HG03039 (cell line): ENCODE data around the gene NEDD4.
"Not testable (repeated sequence)": the region's sequence is repeated elsewhere in the genome, so short reads cannot be mapped to it uniquely, and the experiment has no call there.

Source experiments
- ATAC-seq: cut with Tn5 transposase; IDR thresholded peaks from one replicate; pipeline ENCODE4 v1.9.1; 2021; ENCODE audit warnings: mild to moderate bottlenecking, moderate library complexity; ENCODE audit not compliant: unreplicated experiment

The NEDD4 gene

GRCh38 chr15:55959744-55960447 is 33.5 kb downstream of the NEDD4 start:
- no peak for ATAC-seq

GRCh38 chr15:55958349-55958748 is 35.1 kb downstream of the NEDD4 start:
- ATAC-seq, result no peak

GRCh38 chr15:55954862-55955605 is 38.4 kb downstream of the NEDD4 start:
- ATAC-seq, result no peak

DNA sequence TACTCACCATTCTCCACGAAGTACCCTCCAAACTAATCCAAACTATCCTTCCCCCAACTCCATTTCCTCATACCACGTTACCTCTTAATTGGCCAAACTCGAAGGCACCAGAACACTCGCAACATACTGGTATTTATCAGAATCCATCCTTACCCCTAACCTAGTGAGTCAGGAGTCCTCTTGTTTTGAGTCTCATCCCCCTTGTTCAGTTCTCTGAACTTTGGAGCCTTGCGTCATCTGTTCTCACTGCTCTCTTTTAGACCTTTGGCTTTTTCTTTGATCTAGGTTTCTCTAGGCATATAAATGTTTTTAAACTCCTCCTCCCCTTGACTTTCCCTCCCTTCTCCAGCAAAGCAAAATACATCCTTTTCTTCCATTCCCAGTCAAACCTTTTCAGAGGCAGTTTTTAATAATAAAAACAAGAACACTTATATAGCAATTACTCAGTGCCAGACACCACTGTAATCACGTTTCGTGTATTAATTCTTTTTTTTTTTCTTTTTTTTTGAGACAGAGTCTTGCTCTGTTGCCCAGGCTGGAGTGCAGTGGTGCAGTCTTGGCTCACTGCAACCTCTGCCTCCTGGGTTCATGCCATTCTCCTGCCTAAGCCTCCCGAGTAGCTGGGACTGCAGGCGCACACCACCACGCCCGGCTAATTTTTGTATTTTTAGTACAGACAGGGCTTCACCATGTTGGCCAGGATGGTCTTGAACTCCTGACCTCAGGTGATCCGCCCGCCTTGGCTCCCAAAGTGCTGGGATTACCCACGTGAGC is 40.7 kb downstream of the NEDD4 start:
- ATAC-seq, result not testable (repeated sequence)

DNA sequence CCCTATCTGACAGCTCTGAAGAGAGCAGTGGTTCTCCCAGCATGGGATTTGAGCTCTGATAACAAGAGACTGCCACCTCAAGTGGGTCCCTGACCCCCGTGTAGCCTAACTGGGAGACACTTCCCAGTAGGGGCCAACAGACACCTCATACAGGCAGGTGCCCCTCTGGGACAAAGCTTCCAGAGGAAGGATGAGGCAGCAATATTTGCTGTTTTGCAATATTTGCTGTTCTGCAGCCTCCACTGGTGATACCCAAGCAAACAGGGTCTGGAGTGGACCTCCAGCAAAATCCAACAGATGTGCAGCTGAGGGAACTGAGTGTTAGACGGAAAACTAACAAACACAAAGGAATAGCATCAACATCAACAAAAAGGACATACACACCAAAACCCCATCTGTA is 48.8 kb downstream of the NEDD4 start:
- not testable (repeated sequence) for ATAC-seq

DNA sequence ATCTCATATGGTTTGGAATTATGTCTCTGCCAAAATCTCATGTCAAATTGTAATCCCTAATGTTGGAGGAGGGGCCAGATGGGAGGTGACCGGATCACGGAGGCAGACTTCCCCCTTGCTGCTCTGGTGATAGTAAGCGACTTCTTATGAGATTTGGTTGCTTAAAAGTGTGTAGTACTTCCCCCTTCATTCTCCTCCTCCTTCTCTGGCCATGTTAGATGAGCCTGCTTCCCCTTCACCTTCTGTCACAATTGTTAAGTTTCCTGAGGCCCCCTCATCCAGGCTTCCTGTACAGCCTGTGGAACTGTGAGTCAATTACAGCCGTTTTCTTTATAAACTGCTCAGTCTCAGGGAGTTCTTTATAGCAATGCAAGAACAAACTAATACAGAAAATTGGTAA is 51.1 kb downstream of the NEDD4 start:
- ATAC-seq, result no peak

GRCh38 chr15:55937040-55937439 is 56.4 kb downstream of the NEDD4 start:
- no peak for ATAC-seq

DNA sequence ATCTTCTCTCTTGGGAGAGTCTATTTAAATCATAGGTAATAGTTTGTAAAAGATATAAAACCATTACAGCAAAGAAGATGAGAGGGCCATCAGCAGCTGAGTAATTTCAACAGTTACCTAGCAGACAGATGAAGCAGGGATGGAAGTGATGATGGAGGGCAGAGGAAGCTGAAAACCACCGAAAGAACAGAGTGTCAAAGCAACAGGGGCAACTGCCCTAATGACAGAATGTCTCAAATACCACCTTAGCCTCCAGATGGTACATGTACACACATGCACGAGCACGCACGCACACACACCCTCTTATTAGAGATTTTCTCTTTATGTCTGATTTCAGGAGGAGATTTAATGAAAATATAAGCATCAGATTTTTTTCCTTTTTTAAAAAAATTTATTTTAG is 64.5 kb downstream of the NEDD4 start:
- no peak for ATAC-seq

- no peak for ATAC-seq
These were observed 71.7 kb downstream of the NEDD4 start for GRCh38 chr15:55921744-55922143.

DNA sequence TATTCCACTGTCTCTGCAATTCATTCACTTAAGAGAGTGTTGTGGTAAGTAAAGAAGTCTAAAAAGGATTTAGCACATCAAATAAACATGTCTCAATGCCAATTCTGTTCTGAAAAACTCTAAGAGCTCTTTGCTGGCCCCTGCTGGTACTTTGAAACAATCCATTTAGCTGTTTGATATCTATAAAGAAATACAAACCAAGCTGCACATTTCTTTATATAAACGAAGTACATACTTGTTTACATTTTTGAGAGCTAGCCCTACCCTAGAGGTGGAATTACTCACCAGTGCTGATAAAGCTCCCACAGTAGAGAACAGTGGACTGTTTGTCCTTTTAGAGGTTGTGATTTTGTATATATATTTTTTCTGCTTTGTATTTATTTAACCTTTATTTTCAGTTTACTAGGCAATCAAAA is 75.5 kb downstream of the NEDD4 start:
- no peak for ATAC-seq

DNA sequence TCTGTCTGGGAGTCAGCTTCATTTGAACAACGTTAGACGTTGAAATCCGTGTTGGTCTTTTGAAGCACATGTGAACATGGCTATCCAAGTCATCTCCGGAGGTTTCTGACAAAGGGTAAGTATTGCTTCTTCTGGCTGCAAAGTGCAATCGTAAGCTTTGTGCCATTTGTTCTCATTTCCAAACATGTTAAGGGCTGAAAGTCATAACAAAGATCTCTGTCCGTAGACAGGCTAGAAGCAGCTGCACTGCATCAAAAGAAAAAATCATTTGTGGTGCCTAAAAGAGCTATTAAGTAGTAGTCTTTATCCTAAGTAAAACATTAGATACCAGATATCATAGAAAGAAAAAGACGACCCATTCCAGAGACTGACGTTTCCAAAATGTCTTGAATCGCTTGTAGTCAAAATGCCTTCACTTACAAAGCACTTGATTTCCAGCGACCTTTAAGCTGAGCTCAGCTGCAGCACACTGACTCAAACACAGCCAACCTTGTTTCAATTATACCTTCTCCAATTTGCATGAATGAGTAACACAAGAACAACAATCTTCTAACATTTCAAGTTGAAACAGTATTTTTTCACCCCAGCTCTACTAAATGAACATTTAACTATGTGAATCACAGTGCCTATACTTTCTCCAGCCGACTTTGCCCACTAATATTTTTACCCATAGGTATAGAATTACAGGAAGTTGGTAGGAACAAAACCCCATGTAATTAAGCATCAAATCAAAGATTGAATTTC is 76.6 kb downstream of the NEDD4 start:
- no peak for ATAC-seq

GRCh38 chr15:55915876-55916567 is 77.4 kb downstream of the NEDD4 start:
- no peak for ATAC-seq

DNA sequence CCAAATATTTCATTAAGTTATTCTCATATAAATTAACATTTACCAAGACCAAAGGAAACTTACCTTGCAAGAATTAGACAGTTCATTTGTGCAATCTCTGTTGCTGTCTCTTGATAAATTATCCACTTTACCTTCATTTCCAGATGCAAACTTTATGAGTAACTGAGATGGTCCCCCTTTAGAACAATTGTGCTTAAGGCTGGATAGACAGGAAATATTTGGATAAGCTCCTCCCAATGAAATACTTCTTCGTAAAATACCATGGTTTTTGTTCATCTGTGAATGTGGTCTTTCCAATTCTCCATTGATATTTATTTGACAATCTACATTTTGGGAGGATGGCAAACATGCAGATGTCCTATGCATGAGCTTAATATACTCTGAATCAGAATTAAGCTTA is 78.2 kb downstream of the NEDD4 start:
- ATAC-seq, result no peak

DNA sequence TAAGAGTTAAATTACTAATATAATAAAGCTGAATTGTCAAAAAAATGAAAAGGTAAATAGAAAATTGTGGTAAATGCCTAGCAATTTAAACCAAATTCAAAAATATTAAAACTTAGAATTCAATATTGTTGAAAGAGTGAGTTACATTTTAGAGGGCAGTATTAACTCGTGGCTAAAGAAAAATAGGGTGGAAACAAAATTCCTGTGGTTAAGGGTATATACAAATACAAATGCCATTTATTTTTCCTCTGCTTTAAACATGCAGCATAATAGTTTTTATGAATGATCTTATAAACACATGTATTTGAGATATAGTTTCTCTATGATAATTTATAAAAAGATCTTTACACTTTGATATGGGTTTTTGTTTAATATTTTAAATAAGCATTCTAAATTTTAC is 79.0 kb downstream of the NEDD4 start:
- ATAC-seq, result no peak

DNA sequence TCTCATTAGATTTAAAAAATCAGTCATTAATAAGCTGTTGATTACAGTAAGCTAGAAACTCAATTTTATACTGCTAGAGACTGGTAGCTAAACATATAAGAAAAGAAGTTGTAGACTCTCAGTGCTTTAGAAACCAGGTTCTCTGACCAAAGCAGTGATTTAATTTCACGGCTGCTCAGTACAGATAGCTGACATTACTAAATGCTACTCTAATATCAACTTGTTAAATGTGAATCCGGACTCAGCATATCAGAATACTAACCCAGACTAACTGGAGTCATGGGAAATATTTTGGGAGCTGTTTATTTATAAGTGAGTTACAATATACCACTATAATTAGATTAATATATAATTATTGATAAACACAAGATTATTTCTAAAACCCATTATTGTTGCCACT is 80.4 kb downstream of the NEDD4 start:
- no peak for ATAC-seq

DNA sequence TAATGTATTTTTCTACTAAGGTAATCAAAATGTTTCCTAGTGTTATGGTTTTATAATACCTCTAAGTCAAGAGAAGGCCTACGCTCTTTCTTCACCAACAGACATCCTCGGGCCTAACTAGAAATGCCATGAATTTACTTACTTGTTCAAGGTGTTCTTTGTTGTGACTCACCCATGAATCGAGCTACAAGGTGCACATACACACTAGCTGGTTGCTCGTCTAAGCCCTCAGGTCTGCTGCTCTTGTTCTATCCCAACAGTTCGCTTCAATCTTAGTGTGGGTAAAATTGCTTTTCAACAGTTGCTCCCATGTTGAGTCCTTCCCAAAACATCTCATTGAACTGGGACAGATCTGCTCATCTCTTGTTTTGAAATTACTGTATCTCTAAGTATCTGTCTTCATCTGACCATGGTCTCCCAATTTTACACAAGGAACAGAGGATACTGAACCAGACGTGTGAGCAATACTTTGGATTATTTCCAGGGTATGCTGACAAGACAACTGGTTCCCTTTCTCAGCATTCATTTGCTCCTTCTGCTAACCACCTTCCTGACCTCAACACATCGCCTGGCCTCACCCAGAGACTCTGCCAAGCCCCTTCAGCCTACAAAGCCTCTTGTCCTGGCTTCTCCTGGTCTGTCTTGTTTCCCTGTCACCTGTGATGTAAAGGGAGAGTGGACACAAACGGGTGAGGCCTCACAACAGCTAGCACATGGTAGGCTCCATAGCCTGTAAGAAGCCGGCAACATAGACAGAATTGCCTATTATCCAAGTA is 84.2 kb downstream of the NEDD4 start:
- ATAC-seq, result no peak

GRCh38 chr15:55907797-55908196 is 85.6 kb downstream of the NEDD4 start:
- ATAC-seq, result no peak

DNA sequence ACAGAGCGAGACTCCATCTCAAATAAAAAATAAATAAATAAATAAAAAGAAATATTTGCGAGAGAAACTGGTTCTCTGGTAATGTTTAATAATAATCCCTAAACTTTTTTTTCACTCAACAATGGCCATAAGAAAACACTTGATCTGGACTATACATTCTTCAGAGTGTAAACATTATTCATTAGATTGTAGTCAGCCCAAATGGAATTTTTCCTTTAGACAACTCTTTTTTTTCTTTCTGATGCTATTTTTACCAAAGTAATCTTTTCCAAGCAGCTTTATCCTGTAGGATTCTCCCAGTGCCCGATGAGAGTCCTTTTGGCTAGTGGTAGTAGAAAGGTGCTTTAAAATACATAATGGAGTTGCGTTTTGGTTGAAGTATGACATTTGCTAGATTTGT is 90.4 kb downstream of the NEDD4 start:
- ATAC-seq, result no peak

- no peak for ATAC-seq
These were observed 93.4 kb downstream of the NEDD4 start for GRCh38 chr15:55900019-55900418.

DNA sequence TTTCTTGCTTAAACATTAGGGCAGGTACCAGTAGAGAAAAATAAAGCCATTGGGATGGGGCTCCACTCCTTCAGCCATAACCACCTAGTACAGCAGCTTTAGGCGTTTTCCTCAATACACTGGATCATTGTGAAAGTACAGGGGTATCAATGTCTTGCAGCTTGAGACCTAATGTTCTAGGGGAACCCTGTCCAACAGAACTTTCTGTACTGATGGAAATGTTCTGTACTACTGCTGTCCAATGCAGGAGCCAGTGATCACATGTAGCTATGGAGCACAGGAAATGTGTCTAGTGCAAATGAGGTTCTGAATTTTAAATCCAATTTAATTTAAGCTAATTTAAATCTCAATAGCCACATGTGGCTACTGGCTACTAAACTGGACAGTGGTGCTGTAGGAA is 93.9 kb downstream of the NEDD4 start:
- ATAC-seq, result no peak
